ENCODE results near the gene LRRC71.

The LRRC71 gene

GRCh38 chr1:156933136-156933535, 12.7 kb downstream of the LRRC71 start:
- H3K27me3 ChIP-seq (ENCODE audit: control insufficient read depth in 1 of 2, insufficient read depth in 2 of 2, low read length in 2 of 2) = peaks cover 0 to 14% of the 10 kb centered on the region in 2 donors
- H3K27ac ChIP-seq (ENCODE audit: low read depth, low read length) = no peak overlapping the region
- peaks cover 20% of the 10 kb centered on the region for H3K36me3 ChIP-seq (ENCODE audit: insufficient read depth, low read length)
- no peak overlapping the region for H3K4me3 ChIP-seq (ENCODE audit: low read depth in 1 of 2, low read length in 2 of 2)
- H3K9me3 ChIP-seq (ENCODE audit: low read length) = no peaks in the 10 kb centered on the region
- no peaks in the 10 kb centered on the region for H3K4me1 ChIP-seq (ENCODE audit: insufficient read depth, low read length)
- no peak overlapping the region for H3K9ac ChIP-seq (ENCODE audit: low read length)

DNA sequence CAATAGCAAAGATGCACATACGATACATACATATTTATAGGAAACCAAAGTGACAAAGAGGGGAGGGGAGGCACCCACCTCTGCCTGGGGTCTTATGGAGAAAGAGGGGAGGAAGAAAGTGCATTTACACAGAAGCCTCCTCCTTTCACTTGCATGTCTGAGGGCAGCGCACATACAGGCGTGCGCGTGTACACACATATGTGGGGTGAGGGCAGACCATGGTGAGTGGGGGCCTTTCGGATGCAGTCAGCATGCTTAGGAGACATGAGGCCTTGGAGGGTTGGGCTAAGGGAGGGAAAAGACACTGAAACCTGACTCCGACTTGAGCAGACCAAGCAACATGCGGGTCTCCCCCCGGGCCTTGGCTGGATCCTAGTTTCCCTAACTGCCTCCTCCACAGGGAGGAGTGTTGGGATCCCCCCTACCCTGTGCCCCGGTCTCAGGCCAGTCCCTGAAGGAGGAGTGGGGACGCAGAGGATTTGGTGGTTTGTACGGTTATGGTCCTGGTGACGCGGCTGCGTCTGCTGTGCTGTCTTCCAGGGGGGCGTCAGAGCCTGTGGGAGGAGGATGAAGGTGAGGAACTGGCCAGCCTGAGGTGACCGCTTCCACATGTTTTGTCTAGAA, 15.2 kb downstream of the LRRC71 start:
- Histone ChIP-seq H3K36me3 (ENCODE audit: insufficient read depth, low read length) (peaks cover 38% of the 10 kb centered on the region), H3K9me3 (ENCODE audit: low read length) (no peaks in the 10 kb centered on the region), H3K9ac (ENCODE audit: low read length) (no peak overlapping the region), H3K4me3 (ENCODE audit: low read depth in 1 of 2, low read length in 2 of 2) (no peak overlapping the region), H3K4me1 (ENCODE audit: insufficient read depth, low read length) (no peaks in the 10 kb centered on the region), H3K27ac (ENCODE audit: low read depth, low read length) (no peak overlapping the region), H3K27me3 (ENCODE audit: control insufficient read depth in 1 of 2, insufficient read depth in 2 of 2, low read length in 2 of 2) (no peaks in the 10 kb centered on the region)

DNA sequence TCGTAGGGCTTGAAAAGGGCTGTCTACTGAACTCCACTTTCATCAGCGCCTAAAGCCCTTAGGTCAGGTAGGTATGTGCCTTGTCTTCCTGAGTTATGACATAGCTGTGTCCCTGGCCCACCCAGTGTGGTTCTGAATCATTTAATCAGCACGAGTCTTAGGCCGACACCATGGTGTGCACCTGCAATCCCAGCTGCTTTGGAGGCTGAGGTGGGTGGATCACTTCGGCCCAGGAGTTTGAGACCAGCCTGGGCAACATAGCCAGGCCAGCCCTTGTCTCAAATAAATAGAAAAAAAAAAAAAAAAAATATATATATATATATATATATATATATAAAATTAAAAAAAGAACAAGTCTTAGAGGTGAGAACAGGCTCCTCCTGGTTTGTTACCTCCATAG, 15.8 kb downstream of the LRRC71 start:
- H3K9me3 ChIP-seq (ENCODE audit: low read length) = no peaks in the 10 kb centered on the region
- H3K27ac ChIP-seq (ENCODE audit: low read depth, low read length) = no peak overlapping the region
- H3K36me3 ChIP-seq (ENCODE audit: insufficient read depth, low read length) = peaks cover 44% of the 10 kb centered on the region
- H3K27me3 ChIP-seq (ENCODE audit: control insufficient read depth in 1 of 2, insufficient read depth in 2 of 2, low read length in 2 of 2) = no peaks in the 10 kb centered on the region
- no peak overlapping the region for H3K4me3 ChIP-seq (ENCODE audit: low read depth in 1 of 2, low read length in 2 of 2)
- H3K9ac ChIP-seq (ENCODE audit: low read length) = no peak overlapping the region
- no peaks in the 10 kb centered on the region for H3K4me1 ChIP-seq (ENCODE audit: insufficient read depth, low read length)

DNA sequence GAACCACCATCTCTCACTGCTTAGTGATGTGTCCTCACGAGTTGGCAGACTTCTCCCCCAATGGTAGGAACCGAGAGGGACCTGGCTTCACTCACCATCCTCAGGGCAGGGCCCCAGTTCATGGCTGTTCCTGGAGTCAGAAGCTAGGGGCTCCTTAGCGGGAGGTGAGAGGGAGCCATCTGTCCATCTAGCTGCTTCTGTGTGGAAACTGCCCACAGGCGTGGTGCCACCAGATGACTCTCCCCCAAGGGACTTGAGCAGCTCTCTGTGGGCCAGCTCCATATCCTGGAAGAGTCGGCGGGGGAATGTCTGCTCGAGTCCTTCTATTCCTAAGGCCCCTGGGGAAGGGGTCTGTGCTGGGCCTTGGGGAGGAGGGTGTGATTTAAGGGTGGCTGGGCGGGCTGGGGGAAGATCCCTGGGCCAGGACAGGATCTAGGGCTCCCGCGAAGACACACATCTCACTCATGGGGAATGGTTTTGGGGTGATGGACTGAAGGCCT, 16.3 kb downstream of the LRRC71 start:
- no peak overlapping the region for H3K27ac ChIP-seq (ENCODE audit: low read depth, low read length)
- H3K4me3 ChIP-seq (ENCODE audit: low read depth in 1 of 2, low read length in 2 of 2) = no peak overlapping the region
- no peaks in the 10 kb centered on the region for H3K9me3 ChIP-seq (ENCODE audit: low read length)
- H3K36me3 ChIP-seq (ENCODE audit: insufficient read depth, low read length) = peaks cover 50% of the 10 kb centered on the region
- no peaks in the 10 kb centered on the region for H3K4me1 ChIP-seq (ENCODE audit: insufficient read depth, low read length)
- H3K27me3 ChIP-seq (ENCODE audit: control insufficient read depth in 1 of 2, insufficient read depth in 2 of 2, low read length in 2 of 2) = no peaks in the 10 kb centered on the region
- H3K9ac ChIP-seq (ENCODE audit: low read length) = no peak overlapping the region

DNA sequence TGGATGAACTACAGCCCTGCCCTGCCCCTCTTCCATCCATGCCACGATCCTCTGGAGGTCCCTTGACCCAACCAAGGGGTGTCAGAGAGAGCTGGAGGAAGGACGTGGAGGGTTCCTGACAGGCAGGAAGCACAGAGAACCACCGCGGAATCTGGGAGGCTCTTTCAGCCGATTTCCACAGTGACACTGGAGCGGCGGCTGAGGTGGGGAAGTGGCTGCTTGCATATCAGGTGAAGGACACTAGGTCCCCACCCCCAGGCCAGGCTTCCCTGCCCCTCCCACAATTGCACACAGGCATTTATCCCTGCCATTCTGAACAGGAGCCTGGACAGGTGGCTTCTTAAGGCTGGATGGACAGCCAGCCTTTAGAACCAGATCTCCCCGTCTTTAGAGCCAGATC, 17.5 kb downstream of the LRRC71 start:
- no peaks in the 10 kb centered on the region for H3K9me3 ChIP-seq (ENCODE audit: low read length)
- H3K9ac ChIP-seq (ENCODE audit: low read length) = no peak overlapping the region
- peaks cover 61% of the 10 kb centered on the region for H3K36me3 ChIP-seq (ENCODE audit: insufficient read depth, low read length)
- no peak overlapping the region for H3K27ac ChIP-seq (ENCODE audit: low read depth, low read length)
- no peaks in the 10 kb centered on the region for H3K27me3 ChIP-seq (ENCODE audit: control insufficient read depth in 1 of 2, insufficient read depth in 2 of 2, low read length in 2 of 2)
- no peak overlapping the region for H3K4me3 ChIP-seq (ENCODE audit: low read depth in 1 of 2, low read length in 2 of 2)
- H3K4me1 ChIP-seq (ENCODE audit: insufficient read depth, low read length) = no peaks in the 10 kb centered on the region

GRCh38 chr1:156938813-156939212, 18.4 kb downstream of the LRRC71 start:
- Histone ChIP-seq H3K27me3 (ENCODE audit: control insufficient read depth in 1 of 2, insufficient read depth in 2 of 2, low read length in 2 of 2) (no peaks in the 10 kb centered on the region), H3K4me1 (ENCODE audit: insufficient read depth, low read length) (no peaks in the 10 kb centered on the region), H3K9me3 (ENCODE audit: low read length) (no peaks in the 10 kb centered on the region), H3K36me3 (ENCODE audit: insufficient read depth, low read length) (peaks cover 68% of the 10 kb centered on the region), H3K9ac (ENCODE audit: low read length) (no peak overlapping the region), H3K27ac (ENCODE audit: low read depth, low read length) (no peak overlapping the region), H3K4me3 (ENCODE audit: low read depth in 1 of 2, low read length in 2 of 2) (no peak overlapping the region)

DNA sequence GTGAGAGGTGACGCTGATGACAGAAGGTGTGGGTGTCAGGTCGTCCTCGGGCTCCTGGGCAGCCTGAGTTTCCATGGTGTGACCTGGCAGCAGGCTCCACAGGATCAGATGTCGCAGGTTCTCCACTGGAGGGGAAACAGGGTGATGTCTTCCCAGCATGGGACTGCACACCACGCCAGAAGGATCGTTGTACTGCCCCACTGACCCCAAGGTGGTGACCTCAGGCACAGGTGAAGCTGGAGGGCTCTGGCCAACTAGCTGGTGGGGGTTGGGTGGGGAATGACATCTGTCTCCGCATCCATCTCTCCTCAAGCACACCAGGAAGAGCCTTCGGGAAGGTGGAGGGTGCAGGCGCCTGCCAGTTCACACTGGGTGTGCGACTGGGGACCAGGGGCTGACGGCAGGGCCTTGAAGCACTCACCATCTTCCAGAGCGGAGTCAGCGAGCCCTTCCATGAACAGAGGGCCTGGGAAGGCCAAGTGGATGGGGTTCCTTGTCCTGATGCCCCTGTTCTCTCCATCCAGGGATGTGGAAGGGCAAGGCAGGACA, 19.4 kb downstream of the LRRC71 start:
- H3K27me3 ChIP-seq (ENCODE audit: control insufficient read depth in 1 of 2, insufficient read depth in 2 of 2, low read length in 2 of 2) = no peaks in the 10 kb centered on the region
- H3K27ac ChIP-seq (ENCODE audit: low read depth, low read length) = no peak overlapping the region
- no peak overlapping the region for H3K4me3 ChIP-seq (ENCODE audit: low read depth in 1 of 2, low read length in 2 of 2)
- no peaks in the 10 kb centered on the region for H3K4me1 ChIP-seq (ENCODE audit: insufficient read depth, low read length)
- no peaks in the 10 kb centered on the region for H3K9me3 ChIP-seq (ENCODE audit: low read length)
- H3K9ac ChIP-seq (ENCODE audit: low read length) = no peak overlapping the region
- H3K36me3 ChIP-seq (ENCODE audit: insufficient read depth, low read length) = peaks cover 78% of the 10 kb centered on the region

DNA sequence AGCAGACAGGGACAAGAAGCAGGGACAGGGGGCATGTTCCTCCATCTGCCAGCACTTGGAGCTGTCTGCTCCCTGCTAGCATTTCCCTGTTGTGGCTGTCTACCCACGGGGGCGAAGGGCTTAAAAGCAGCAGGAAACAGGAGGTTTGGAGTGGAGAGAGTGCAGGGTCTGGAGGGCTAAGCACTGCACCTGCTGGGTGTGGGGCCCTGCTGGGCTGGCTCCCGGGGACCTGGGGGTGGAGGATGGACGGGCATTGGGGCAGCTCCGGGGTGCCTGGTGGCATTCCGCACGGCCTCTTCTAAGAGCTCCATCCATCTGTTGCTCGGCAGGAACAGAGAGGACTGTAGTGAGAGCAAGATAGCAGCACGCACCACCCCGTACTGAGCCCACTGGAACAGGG, 21.2 kb downstream of the LRRC71 start:
- Histone ChIP-seq H3K36me3 (ENCODE audit: insufficient read depth, low read length) (peaks cover 89% of the 10 kb centered on the region), H3K27me3 (ENCODE audit: control insufficient read depth in 1 of 2, insufficient read depth in 2 of 2, low read length in 2 of 2) (no peaks in the 10 kb centered on the region), H3K9me3 (ENCODE audit: low read length) (no peaks in the 10 kb centered on the region), H3K27ac (ENCODE audit: low read depth, low read length) (no peak overlapping the region), H3K4me1 (ENCODE audit: insufficient read depth, low read length) (no peaks in the 10 kb centered on the region), H3K4me3 (ENCODE audit: low read depth in 1 of 2, low read length in 2 of 2) (no peak overlapping the region), H3K9ac (ENCODE audit: low read length) (no peak overlapping the region)

DNA sequence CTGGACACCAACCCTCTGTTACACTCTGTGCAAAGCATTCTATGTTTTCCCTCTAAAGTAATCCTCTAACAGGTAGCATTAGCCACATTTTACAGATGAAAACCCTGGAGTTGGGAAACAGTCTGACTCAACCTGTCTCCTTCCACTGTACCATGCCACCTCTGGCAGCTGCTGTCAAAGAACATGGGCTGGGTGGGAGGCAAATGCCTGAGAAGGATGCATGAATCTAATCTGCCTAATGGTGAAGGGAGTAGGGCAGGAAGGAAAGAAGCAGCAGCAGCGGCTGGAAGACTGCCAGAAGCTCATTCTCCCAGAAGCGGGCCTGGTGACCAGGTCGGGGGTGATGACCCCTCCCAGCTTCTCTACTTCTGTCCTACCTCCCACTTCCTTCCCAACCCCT, 21.7 kb downstream of the LRRC71 start:
- no peak overlapping the region for H3K4me3 ChIP-seq (ENCODE audit: low read depth in 1 of 2, low read length in 2 of 2)
- H3K36me3 ChIP-seq (ENCODE audit: insufficient read depth, low read length) = peaks cover 89% of the 10 kb centered on the region
- H3K9ac ChIP-seq (ENCODE audit: low read length) = no peak overlapping the region
- H3K27me3 ChIP-seq (ENCODE audit: control insufficient read depth in 1 of 2, insufficient read depth in 2 of 2, low read length in 2 of 2) = no peaks in the 10 kb centered on the region
- H3K27ac ChIP-seq (ENCODE audit: low read depth, low read length) = no peak overlapping the region
- no peaks in the 10 kb centered on the region for H3K4me1 ChIP-seq (ENCODE audit: insufficient read depth, low read length)
- no peaks in the 10 kb centered on the region for H3K9me3 ChIP-seq (ENCODE audit: low read length)

DNA sequence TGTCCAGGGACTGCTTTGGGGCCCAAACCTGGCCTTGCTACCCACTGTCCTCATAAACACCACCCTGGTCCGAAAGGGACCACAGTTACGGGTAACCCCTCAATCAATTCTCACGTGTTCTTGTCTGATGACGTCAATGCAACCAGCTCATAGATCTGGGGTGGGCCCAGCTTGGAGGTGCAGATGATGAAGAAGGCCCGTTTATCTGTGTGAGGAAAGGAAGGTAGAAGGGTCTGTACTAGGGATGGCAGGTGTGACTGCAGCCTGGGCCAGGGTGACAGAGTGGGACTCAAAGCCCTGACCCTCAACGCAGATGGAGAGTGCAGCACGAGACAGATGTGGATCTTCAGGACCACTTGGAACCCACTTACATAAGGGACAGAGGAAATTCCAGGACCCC, 22.1 kb downstream of the LRRC71 start:
- Histone ChIP-seq H3K9ac (ENCODE audit: low read length) (no peak overlapping the region), H3K27me3 (ENCODE audit: control insufficient read depth in 1 of 2, insufficient read depth in 2 of 2, low read length in 2 of 2) (no peaks in the 10 kb centered on the region), H3K27ac (ENCODE audit: low read depth, low read length) (no peak overlapping the region), H3K4me1 (ENCODE audit: insufficient read depth, low read length) (no peaks in the 10 kb centered on the region), H3K4me3 (ENCODE audit: low read depth in 1 of 2, low read length in 2 of 2) (no peak overlapping the region), H3K36me3 (ENCODE audit: insufficient read depth, low read length) (peaks cover 87% of the 10 kb centered on the region), H3K9me3 (ENCODE audit: low read length) (no peaks in the 10 kb centered on the region)

GRCh38 chr1:156943756-156944155, 23.3 kb downstream of the LRRC71 start:
- Histone ChIP-seq H3K4me3 (ENCODE audit: low read depth in 1 of 2, low read length in 2 of 2) (no peak overlapping the region), H3K36me3 (ENCODE audit: insufficient read depth, low read length) (peaks cover 94% of the 10 kb centered on the region), H3K4me1 (ENCODE audit: insufficient read depth, low read length) (no peaks in the 10 kb centered on the region), H3K9ac (ENCODE audit: low read length) (no peak overlapping the region), H3K27ac (ENCODE audit: low read depth, low read length) (no peak overlapping the region), H3K9me3 (ENCODE audit: low read length) (no peaks in the 10 kb centered on the region), H3K27me3 (ENCODE audit: control insufficient read depth in 1 of 2, insufficient read depth in 2 of 2, low read length in 2 of 2) (no peaks in the 10 kb centered on the region)

GRCh38 chr1:156944268-156944667, 23.8 kb downstream of the LRRC71 start:
- Histone ChIP-seq H3K9me3 (ENCODE audit: low read length) (no peaks in the 10 kb centered on the region), H3K9ac (ENCODE audit: low read length) (no peak overlapping the region), H3K36me3 (ENCODE audit: insufficient read depth, low read length) (peaks cover 95% of the 10 kb centered on the region), H3K27me3 (ENCODE audit: control insufficient read depth in 1 of 2, insufficient read depth in 2 of 2, low read length in 2 of 2) (no peaks in the 10 kb centered on the region), H3K27ac (ENCODE audit: low read depth, low read length) (no peak overlapping the region), H3K4me1 (ENCODE audit: insufficient read depth, low read length) (no peaks in the 10 kb centered on the region), H3K4me3 (ENCODE audit: low read depth in 1 of 2, low read length in 2 of 2) (no peak overlapping the region)
